H1 (cell line): Measurements from ENCODE around the gene DISP1. TPM values are rescaled to one million over a fixed set of nuclear protein-coding genes. Genes with fewer than 3 reads are reported as not detected.

Source experiments
- CTCF ChIA-PET: fragments of 300-600 bp; sonication (Branson Sonifier 250); formaldehyde crosslinking; loops from one replicate; lab custom pipeline; 2021; ENCODE audit not compliant: partially characterized antibody; lab: Charles Lee
- POLR2A ChIA-PET: fragments of 300-600 bp; sonication (Branson Sonifier 250); formaldehyde crosslinking; loops from one replicate; lab custom pipeline; 2021; ENCODE audit warnings: inconsistent platforms; ENCODE audit not compliant: partially characterized antibody; lab: Charles Lee
- DNase-seq, 2 experiments: peaks; one replicate each; pipeline versions ENCODE4 v3.0.0 to v3.0.0-alpha.2; 2010 to 2022; ENCODE audit warnings: low spot score in 2 of 2, low read depth in 1 of 2, mixed read lengths in 1 of 2
- FAIRE-seq: peaks from 2 replicates; lab custom pipeline; 2011; peaks lifted over from hg19 to GRCh38; lab: Jason Lieb, UNC
- H2AFZ ChIP-seq: 2 replicates; pipeline ENCODE4 v1.8.1; 2012; ENCODE audit warnings: low read length, inconsistent platforms
- H2AK5ac ChIP-seq: 2 replicates; pipeline ENCODE4 v1.6.1; 2013; ENCODE audit warnings: low read depth, low read length
- H2BK120ac ChIP-seq: replicated peaks from 2 replicates; pipeline ENCODE3; 2013; ENCODE audit warnings: low read depth, low read length, inconsistent platforms
- H2BK12ac ChIP-seq: 2 replicates; pipeline ENCODE4 v1.6.1; 2013; ENCODE audit warnings: low read depth, low read length
- H2BK15ac ChIP-seq: 2 replicates; pipeline ENCODE4 v1.6.1; 2013; ENCODE audit warnings: low read length
- H2BK20ac ChIP-seq: 2 replicates; pipeline ENCODE4 v1.6.1; 2013; ENCODE audit warnings: low read length
- H2BK5ac ChIP-seq: 2 replicates; pipeline ENCODE4 v1.6.1; 2013; ENCODE audit warnings: low read depth, low read length
- H3K14ac ChIP-seq: 2 replicates; pipeline ENCODE4 v1.6.1; 2013; ENCODE audit warnings: inconsistent platforms; ENCODE audit not compliant: insufficient read length
- H3K18ac ChIP-seq: 2 replicates; pipeline ENCODE4 v1.6.1; 2013; ENCODE audit warnings: low read length; ENCODE audit errors: extremely low read depth
- H3K23ac ChIP-seq: 2 replicates; pipeline ENCODE4 v1.6.1; 2013; ENCODE audit warnings: inconsistent platforms; ENCODE audit not compliant: insufficient read length
- H3K23me2 ChIP-seq: 2 replicates; pipeline ENCODE4 v1.6.1; 2013; ENCODE audit warnings: low read depth, low read length
- H3K27ac ChIP-seq: 2 replicates; pipeline ENCODE4 v1.6.1; 2011; ENCODE audit warnings: low read depth, low read length, inconsistent platforms
- H3K27me3 ChIP-seq, 4 experiments: replicated peaks in 1 of 4; 1 replicate in 1 of 4; 2 replicates in 3 of 4; pipeline versions ENCODE4 v1.6.1 to v1.8.1; 2011 to 2013; ENCODE audit warnings: low read length in 3 of 4, mild to moderate bottlenecking in 3 of 4, inconsistent platforms in 2 of 4, mixed read lengths in 2 of 4, moderate library complexity in 1 of 4; ENCODE audit not compliant: control insufficient read depth in 3 of 4, insufficient read depth in 3 of 4; ENCODE audit errors: extremely low read depth in 1 of 4
- H3K36me3 ChIP-seq, 4 experiments: 2 replicates each; pipeline versions ENCODE4 v1.6.1 to v1.8.1; 2011 to 2013; ENCODE audit warnings: mild to moderate bottlenecking in 4 of 4, low read length in 3 of 4, moderate library complexity in 2 of 4, control low read depth in 1 of 4, inconsistent platforms in 1 of 4; ENCODE audit not compliant: insufficient read depth in 4 of 4, control insufficient read depth in 2 of 4
- H3K4ac ChIP-seq: replicated peaks from 2 replicates; pipeline ENCODE3; 2013; ENCODE audit warnings: low read length, low read depth, mixed read lengths, inconsistent platforms; ENCODE audit not compliant: insufficient read length
- H3K4me1 ChIP-seq, 4 experiments: replicated peaks in 1 of 4; 1 replicate in 1 of 4; 2 replicates in 3 of 4; pipeline versions ENCODE4 v1.6.1 to v1.8.1; 2011 to 2013; ENCODE audit warnings: low read length in 3 of 4, inconsistent platforms in 2 of 4, mixed read lengths in 1 of 4; ENCODE audit not compliant: insufficient read depth in 4 of 4, control insufficient read depth in 3 of 4
- H3K4me2 ChIP-seq, 2 experiments: 2 replicates each; pipeline versions ENCODE4 v1.6.1 to v1.8.1; 2011 to 2013; ENCODE audit warnings: low read depth in 2 of 2, low read length in 2 of 2, control low read depth in 1 of 2, inconsistent platforms in 1 of 2, mild to moderate bottlenecking in 1 of 2; ENCODE audit not compliant: insufficient read depth in 1 of 2
- H3K4me3 ChIP-seq, 4 experiments: fragments of 200-600, 300-600 bp in 1 of 4; sonication (generic), shearing (Covaris generic), sonication (Bioruptor Twin) in 1 of 4; 2 replicates each; pipeline versions ENCODE4 v1.5.1 to v1.8.1; 2011 to 2016; ENCODE audit warnings: low read length in 4 of 4, low read depth in 3 of 4, control low read depth in 2 of 4, inconsistent platforms in 2 of 4, mild to moderate bottlenecking in 2 of 4, mixed read lengths in 1 of 4, moderate library complexity in 1 of 4; ENCODE audit not compliant: insufficient read depth in 2 of 4; ENCODE audit errors: extremely low read depth in 1 of 4
- H3K56ac ChIP-seq: replicated peaks from 2 replicates; pipeline ENCODE3; 2013; ENCODE audit warnings: low read depth, mild to moderate bottlenecking, mixed read lengths, low read length, inconsistent platforms; ENCODE audit not compliant: insufficient read length
- H3K79me1 ChIP-seq: 2 replicates; pipeline ENCODE4 v1.6.1; 2013; ENCODE audit warnings: low read depth, low read length, control low read depth
- H3K79me2 ChIP-seq, 2 experiments: 2 replicates each; pipeline versions ENCODE4 v1.6.1 to v1.8.1; 2012 to 2013; ENCODE audit warnings: low read length in 2 of 2, mild to moderate bottlenecking in 2 of 2, inconsistent platforms in 1 of 2; ENCODE audit not compliant: insufficient read depth in 2 of 2, control insufficient read depth in 1 of 2
- H3K9ac ChIP-seq, 4 experiments: replicated peaks in 1 of 4; 1 replicate in 1 of 4; 2 replicates in 3 of 4; pipeline versions ENCODE4 v1.6.1 to v1.8.1; 2011 to 2013; ENCODE audit warnings: low read depth in 3 of 4, low read length in 3 of 4, control low read depth in 2 of 4, mild to moderate bottlenecking in 2 of 4, moderate library complexity in 2 of 4, inconsistent platforms in 1 of 4; ENCODE audit errors: extremely low read depth in 1 of 4
- H3K9me3 ChIP-seq, 2 experiments: 2 replicates each; pipeline versions ENCODE4 v1.6.1 to v1.8.1; 2012 to 2013; ENCODE audit warnings: mild to moderate bottlenecking in 2 of 2, moderate library complexity in 2 of 2, control low read depth in 1 of 2, inconsistent platforms in 1 of 2, low read depth in 1 of 2, low read length in 1 of 2, mixed read lengths in 1 of 2; ENCODE audit not compliant: insufficient read depth in 2 of 2
- H4K20me1 ChIP-seq, 2 experiments: replicated peaks in 1 of 2; 2 replicates each; pipeline versions ENCODE3 to v1.8.1; 2011 to 2013; ENCODE audit warnings: inconsistent platforms in 2 of 2, low read length in 2 of 2, mild to moderate bottlenecking in 1 of 2; ENCODE audit not compliant: insufficient read depth in 2 of 2, control insufficient read depth in 1 of 2
- H4K5ac ChIP-seq: 2 replicates; pipeline ENCODE4 v1.6.1; 2013; ENCODE audit warnings: low read length, low read depth, mixed read lengths, inconsistent platforms; ENCODE audit not compliant: insufficient read length
- H4K8ac ChIP-seq: 2 replicates; pipeline ENCODE4 v1.8.0; 2013; ENCODE audit warnings: mild to moderate bottlenecking, moderate library complexity, low read length, inconsistent platforms; ENCODE audit not compliant: insufficient read depth; ENCODE audit errors: extremely low read depth
- H4K91ac ChIP-seq: replicated peaks from 2 replicates; pipeline ENCODE3; 2013; ENCODE audit warnings: low read length, mixed read lengths, inconsistent platforms; ENCODE audit not compliant: insufficient read length
- BRCA1 ChIP-seq: IDR thresholded peaks from 2 replicates; pipeline ENCODE4 v1.6.1; 2012; ENCODE audit warnings: low read depth, low read length, improper control_type of control experiment
- CBX5 ChIP-seq: fragments of 300-800, 300-1000 bp; sonication (generic); IDR thresholded peaks from 2 replicates; pipeline ENCODE4 v1.7.1; 2016; ENCODE audit warnings: antibody characterized with exemption, low read length, low read depth
- JUN ChIP-seq: IDR thresholded peaks from 2 replicates; pipeline ENCODE4 v1.6.1; 2011; ENCODE audit warnings: low read depth, mild to moderate bottlenecking, improper control_type of control experiment, low read length
- RAD21 ChIP-seq, 2 experiments: IDR thresholded peaks in 1 of 2; conservative IDR thresholded peaks in 1 of 2; 2 replicates each; pipeline ENCODE4 v1.6.1; 2011; ENCODE audit warnings: low read depth in 2 of 2, low read length in 2 of 2, improper control_type of control experiment in 1 of 2, inconsistent platforms in 1 of 2, mild to moderate bottlenecking in 1 of 2, moderate library complexity in 1 of 2
- SP4 ChIP-seq: IDR thresholded peaks from 2 replicates; pipeline ENCODE4 v1.6.1; 2012; ENCODE audit warnings: low read length, inconsistent platforms
- TBP ChIP-seq: IDR thresholded peaks from 2 replicates; pipeline ENCODE4 v1.6.1; 2011; ENCODE audit warnings: low read depth, low read length, improper control_type of control experiment
- YY1 ChIP-seq: IDR thresholded peaks from 2 replicates; pipeline ENCODE4 v1.6.1; 2011; ENCODE audit warnings: low read depth, mild to moderate bottlenecking, low read length
- WGBS, 2 experiments: shearing (Covaris generic) in 1 of 2; methylation state at CpG; one replicate each; pipeline versions ENCODE4 v1.1.6 to v1.1.7; 2013 to 2015; ENCODE audit warnings: low lambda C conversion rate in 2 of 2, mixed read lengths in 2 of 2, inconsistent platforms in 1 of 2, low coverage in 1 of 2, missing lambda C conversion rate in 1 of 2; ENCODE audit not compliant: insufficient replicate concordance in 2 of 2, insufficient coverage in 1 of 2, insufficient read length in 1 of 2; ENCODE audit errors: extremely low coverage in 1 of 2, missing lambda C conversion rate in 1 of 2; 5-methylcytosine and 5-hydroxymethylcytosine counted together
- polyA plus RNA-seq, 7 experiments: library from polyadenylated mRNA; depleted of rRNA in 3 of 7; stranded (reverse) in 5 of 7; unstranded in 2 of 7; fragments of >200 nt in 5 of 7; fragments of 200-250 nt in 2 of 7; gene quantifications; 1 replicate in 5 of 7; 2 replicates in 1 of 7; 4 replicates in 1 of 7; pipeline versions ENCODE4 v1.2.1 to v1.2.3, GENCODE V29; 2011 to 2013; ENCODE audit warnings: missing spikeins in 2 of 7, mixed read lengths in 2 of 7
- total RNA-seq: library from RNA; stranded (reverse); fragmentation: NEBNext Ultra II Directional; extraction: Animal tissue kit (Norgen Biotek cat#: 25700); gene quantifications from 2 replicates; pipeline ENCODE4 v1.2.1, GENCODE V29; 2021
- TF ChIP-seq, protein P1 (sequence below), 3 experiments: IDR thresholded peaks; 1 replicate in 2 of 3; 2 replicates in 1 of 3; pipeline versions ENCODE4 v1.5.1 to v1.6.1; 2011; ENCODE audit warnings: low read length in 3 of 3, mild to moderate bottlenecking in 3 of 3, inconsistent platforms in 2 of 3, low read depth in 1 of 3, moderate library complexity in 1 of 3; ENCODE audit not compliant: insufficient read depth in 1 of 3; ENCODE audit errors: control extremely low read depth in 1 of 3

Gene DISP1
- total and polyA plus RNA-seq, 2 of the 8 experiments (the other 6 are each of a cell fraction or from before 2014, with no cell fraction given), result 4.1 to 6.1 TPM

DNA sequence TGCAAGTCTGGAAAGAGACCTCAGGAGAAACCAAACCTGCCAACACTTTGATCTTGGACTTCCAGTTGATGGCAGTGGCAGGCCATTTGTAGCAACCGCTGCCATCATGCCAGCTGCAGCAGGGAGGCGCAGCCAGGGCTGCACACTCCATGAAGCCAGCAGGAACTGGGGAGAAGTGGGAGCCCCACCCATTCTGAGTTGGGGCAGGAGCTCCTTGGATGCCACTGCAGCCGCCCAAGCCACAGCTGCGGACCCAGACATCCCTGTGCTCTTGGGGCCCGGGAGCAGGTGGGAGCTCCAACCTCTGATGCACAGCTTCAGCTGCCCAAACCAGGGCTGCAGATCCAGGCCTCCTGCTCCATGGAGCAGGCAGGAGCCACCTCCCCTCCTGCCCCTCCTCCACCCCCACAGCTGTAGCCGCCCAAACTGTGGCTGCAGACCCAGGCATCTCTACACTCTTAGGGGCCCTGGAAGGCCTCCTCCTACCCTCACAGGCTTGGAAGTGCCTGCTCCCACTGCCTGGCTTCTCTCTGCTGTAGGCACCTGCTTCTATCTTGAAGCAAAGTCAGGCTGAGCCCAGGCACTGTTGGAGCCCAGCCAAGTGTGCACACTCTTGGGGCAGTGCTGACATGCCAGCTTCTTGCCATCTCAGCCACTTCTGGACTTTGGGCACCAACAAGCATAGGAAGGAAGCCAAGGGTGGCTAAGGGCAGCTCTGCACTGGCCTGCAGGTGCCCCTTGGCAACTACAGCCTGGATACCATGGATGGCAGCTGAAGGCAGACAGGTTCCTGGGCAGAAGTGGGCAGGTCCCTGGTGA is 20.0 kb upstream of the DISP1 start:
- Histone ChIP-seq H3K36me3 (no peaks in the 10 kb centered on the region), H3K56ac (no peak overlapping the region), H4K20me1 (no peaks in the 10 kb centered on the region), H3K27ac (no peak overlapping the region), H3K79me2 (no peaks in the 10 kb centered on the region), H3K4ac (no peak overlapping the region), H2BK20ac (peak overlapping the region; percentile 28; the same call in 1 of the 2 replicates), H3K27me3 (no peaks in the 10 kb centered on the region; a peak in 1 of 7 replicates), H2BK15ac (no peak overlapping the region), H2BK120ac (no peak overlapping the region), H2AK5ac (no peak overlapping the region), H3K79me1 (no peaks in the 10 kb centered on the region), H3K4me2 (no peak overlapping the region), H4K5ac (no peak overlapping the region), H3K4me1 (no peaks in the 10 kb centered on the region; a peak in 1 of 7 replicates), H3K4me3 (no peak overlapping the region), H3K23ac (no peak overlapping the region), H3K14ac (no peak overlapping the region), H2BK5ac (no peak overlapping the region), H4K91ac (no peak overlapping the region), H3K9me3 (no peaks in the 10 kb centered on the region; a peak in 1 of 4 replicates), H3K23me2 (no peaks in the 10 kb centered on the region), H2BK12ac (no peak overlapping the region; the same call in 1 of the 2 replicates), H3K18ac (no peak overlapping the region), H3K9ac (no peak overlapping the region), H2AFZ (no peak overlapping the region), H4K8ac (no peak overlapping the region; the same call in 1 of the 2 replicates)
- WGBS, 2 experiments, result 96% methylated on average over 6 of the region's 6 CpGs; no CpG with 5 or more reads in 1 of the 2 experiments
- TF ChIP-seq SP4, result no peak
- TF ChIP-seq YY1, result no peak
- TF ChIP-seq CBX5, result no peak
- TF ChIP-seq JUN, result no peak
- TF ChIP-seq RAD21 (IDR thresholded peaks at IDR 0.05 in 1 of 2, conservative IDR thresholded peaks at IDR 0.05 in 1 of 2; ENCODE audit: low read depth in 2 of 2, low read length in 2 of 2), result peak; percentile 48 to 66
- no peak for TF ChIP-seq BRCA1
- TF ChIP-seq, protein P1, sequence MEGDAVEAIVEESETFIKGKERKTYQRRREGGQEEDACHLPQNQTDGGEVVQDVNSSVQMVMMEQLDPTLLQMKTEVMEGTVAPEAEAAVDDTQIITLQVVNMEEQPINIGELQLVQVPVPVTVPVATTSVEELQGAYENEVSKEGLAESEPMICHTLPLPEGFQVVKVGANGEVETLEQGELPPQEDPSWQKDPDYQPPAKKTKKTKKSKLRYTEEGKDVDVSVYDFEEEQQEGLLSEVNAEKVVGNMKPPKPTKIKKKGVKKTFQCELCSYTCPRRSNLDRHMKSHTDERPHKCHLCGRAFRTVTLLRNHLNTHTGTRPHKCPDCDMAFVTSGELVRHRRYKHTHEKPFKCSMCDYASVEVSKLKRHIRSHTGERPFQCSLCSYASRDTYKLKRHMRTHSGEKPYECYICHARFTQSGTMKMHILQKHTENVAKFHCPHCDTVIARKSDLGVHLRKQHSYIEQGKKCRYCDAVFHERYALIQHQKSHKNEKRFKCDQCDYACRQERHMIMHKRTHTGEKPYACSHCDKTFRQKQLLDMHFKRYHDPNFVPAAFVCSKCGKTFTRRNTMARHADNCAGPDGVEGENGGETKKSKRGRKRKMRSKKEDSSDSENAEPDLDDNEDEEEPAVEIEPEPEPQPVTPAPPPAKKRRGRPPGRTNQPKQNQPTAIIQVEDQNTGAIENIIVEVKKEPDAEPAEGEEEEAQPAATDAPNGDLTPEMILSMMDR (IDR thresholded peaks at IDR 0.05; ENCODE audit: control extremely low read depth in 1 of 3, insufficient read depth in 1 of 3, low read depth in 1 of 3, low read length in 3 of 3), result peak; percentile 28 to 70 (median 40)
- no peak for TF ChIP-seq TBP
- FAIRE-seq (no peak), DNase-seq (no peak)
- ChIA-PET POLR2A (interaction anchor here (1.0 to 1.5 kb wide), 4 partner anchors 13 to 227 kb away, joined by 3 to 4 read pairs (median 4); no protein-coding TSS in a partner anchor), CTCF (interaction anchor here (0.6 to 7.0 kb wide), 19 partner anchors 9 to 346 kb away, joined by 3 to 163 read pairs (median 4); no protein-coding TSS in a partner anchor)
